WTC11 (cell line): ENCODE results near the gene CLEC2L.

ENCODE experiments used
- CREB1 ChIP-seq: sonication (generic); formaldehyde crosslinking; IDR thresholded peaks from 2 replicates; pipeline ENCODE4 v1.8.0; 2023; ENCODE audit warnings: mild to moderate bottlenecking, missing genetic modification reagents
- JUN ChIP-seq: sonication (generic); formaldehyde crosslinking; IDR thresholded peaks from 2 replicates; pipeline ENCODE4 v1.8.0; 2023; ENCODE audit warnings: mild to moderate bottlenecking, missing genetic modification reagents
- NFATC4 ChIP-seq: fragments of 250-450 bp; sonication (Bioruptor Pico); IDR thresholded peaks from 2 replicates; pipeline ENCODE4 v1.9.0; 2021; ENCODE audit warnings: mild to moderate bottlenecking
- NR2C2 ChIP-seq: sonication (generic); formaldehyde crosslinking; IDR thresholded peaks from 2 replicates; pipeline ENCODE4 v1.8.0; 2022; ENCODE audit warnings: mild to moderate bottlenecking, missing genetic modification reagents
- NR3C1 ChIP-seq: sonication (generic); formaldehyde crosslinking; conservative IDR thresholded peaks from 2 replicates; pipeline ENCODE4 v1.8.1; 2023; ENCODE audit warnings: low read depth, mild to moderate bottlenecking, missing genetic modification reagents
- SMAD3 ChIP-seq: sonication (generic); formaldehyde crosslinking; IDR thresholded peaks from 2 replicates; pipeline ENCODE4 v1.8.0; 2022; ENCODE audit warnings: missing genetic modification reagents, mild to moderate bottlenecking, borderline replicate concordance
- TEAD4 ChIP-seq: sonication (generic); formaldehyde crosslinking; IDR thresholded peaks from 2 replicates; pipeline ENCODE4 v1.8.0; 2022; ENCODE audit warnings: mild to moderate bottlenecking, missing genetic modification reagents
- ZBTB21 ChIP-seq: sonication (generic); formaldehyde crosslinking; IDR thresholded peaks from 2 replicates; pipeline ENCODE4 v1.8.1; 2023; ENCODE audit warnings: mild to moderate bottlenecking, missing genetic modification reagents, borderline replicate concordance
- TF ChIP-seq, protein P1 (sequence below): sonication (generic); formaldehyde crosslinking; IDR thresholded peaks from 2 replicates; pipeline ENCODE4 v1.8.1; 2023; ENCODE audit warnings: mild to moderate bottlenecking, missing genetic modification reagents
- TF ChIP-seq, protein P2 (sequence below): fragments of 250-450 bp; sonication (Bioruptor Pico); IDR thresholded peaks from 2 replicates; pipeline ENCODE4 v1.9.0; 2021; ENCODE audit warnings: mild to moderate bottlenecking
- TF ChIP-seq, protein P3 (sequence below): fragments of 200-600 bp; IDR thresholded peaks from 2 replicates; pipeline ENCODE4 v1.8.0; 2022; ENCODE audit warnings: antibody characterized with exemption
- TF ChIP-seq, protein P4 (sequence below): sonication (generic); formaldehyde crosslinking; conservative IDR thresholded peaks from 2 replicates; pipeline ENCODE4 v1.8.1; 2022; ENCODE audit warnings: mild to moderate bottlenecking, missing genetic modification reagents
- TF ChIP-seq, protein P5 (sequence below): sonication (generic); formaldehyde crosslinking; IDR thresholded peaks from 2 replicates; pipeline ENCODE4 v1.8.0; 2022; ENCODE audit warnings: mild to moderate bottlenecking, missing genetic modification reagents
- TF ChIP-seq, protein P6 (sequence below): sonication (generic); formaldehyde crosslinking; IDR thresholded peaks from 2 replicates; pipeline ENCODE4 v1.8.1; 2023; ENCODE audit warnings: mild to moderate bottlenecking, missing genetic modification reagents, moderate library complexity

DNA sequence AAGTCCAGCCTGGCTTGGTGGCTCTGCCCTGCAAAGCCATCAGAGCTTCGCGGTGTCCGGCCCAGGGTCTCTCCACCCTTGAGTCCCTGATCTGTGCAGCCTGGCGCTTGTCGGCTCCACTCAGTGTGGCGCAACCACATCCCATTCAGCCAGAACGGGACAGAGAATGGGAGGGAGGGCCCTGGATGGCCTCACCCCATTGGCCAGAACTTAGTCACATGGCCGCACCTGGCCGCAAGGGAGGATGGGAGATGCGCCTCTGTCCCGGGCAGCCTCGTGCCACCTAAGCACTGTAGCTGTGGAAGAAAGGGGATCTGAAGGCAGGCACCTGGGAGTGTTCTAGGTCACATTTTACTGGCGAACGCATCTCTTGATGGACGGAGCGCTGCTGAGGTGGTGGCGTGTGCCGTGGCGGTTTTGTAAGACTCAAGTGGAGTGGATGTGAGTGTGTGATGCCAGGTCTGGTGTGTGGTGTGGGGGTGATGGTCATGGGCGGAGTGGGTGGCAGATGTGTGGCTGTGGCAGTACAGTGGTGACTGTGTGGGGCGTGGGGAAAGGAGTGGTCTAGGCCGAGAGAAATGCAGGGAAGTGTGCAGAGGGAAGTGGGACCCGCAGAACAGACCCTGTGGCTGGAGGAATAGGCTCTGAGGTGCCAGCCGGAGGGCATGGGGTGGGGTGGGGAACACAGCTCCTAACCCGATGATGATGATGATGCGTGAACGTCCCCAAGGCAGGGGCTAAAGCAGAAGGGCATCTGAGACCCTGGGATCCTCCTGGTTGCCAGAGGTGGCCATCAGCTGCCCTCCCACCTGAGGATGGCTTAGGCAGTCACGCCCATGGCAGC, 19.0 kb downstream of the CLEC2L start:
- TF ChIP-seq, protein P1, sequence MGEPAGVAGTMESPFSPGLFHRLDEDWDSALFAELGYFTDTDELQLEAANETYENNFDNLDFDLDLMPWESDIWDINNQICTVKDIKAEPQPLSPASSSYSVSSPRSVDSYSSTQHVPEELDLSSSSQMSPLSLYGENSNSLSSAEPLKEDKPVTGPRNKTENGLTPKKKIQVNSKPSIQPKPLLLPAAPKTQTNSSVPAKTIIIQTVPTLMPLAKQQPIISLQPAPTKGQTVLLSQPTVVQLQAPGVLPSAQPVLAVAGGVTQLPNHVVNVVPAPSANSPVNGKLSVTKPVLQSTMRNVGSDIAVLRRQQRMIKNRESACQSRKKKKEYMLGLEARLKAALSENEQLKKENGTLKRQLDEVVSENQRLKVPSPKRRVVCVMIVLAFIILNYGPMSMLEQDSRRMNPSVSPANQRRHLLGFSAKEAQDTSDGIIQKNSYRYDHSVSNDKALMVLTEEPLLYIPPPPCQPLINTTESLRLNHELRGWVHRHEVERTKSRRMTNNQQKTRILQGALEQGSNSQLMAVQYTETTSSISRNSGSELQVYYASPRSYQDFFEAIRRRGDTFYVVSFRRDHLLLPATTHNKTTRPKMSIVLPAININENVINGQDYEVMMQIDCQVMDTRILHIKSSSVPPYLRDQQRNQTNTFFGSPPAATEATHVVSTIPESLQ: no peak
- TF ChIP-seq, protein P2, sequence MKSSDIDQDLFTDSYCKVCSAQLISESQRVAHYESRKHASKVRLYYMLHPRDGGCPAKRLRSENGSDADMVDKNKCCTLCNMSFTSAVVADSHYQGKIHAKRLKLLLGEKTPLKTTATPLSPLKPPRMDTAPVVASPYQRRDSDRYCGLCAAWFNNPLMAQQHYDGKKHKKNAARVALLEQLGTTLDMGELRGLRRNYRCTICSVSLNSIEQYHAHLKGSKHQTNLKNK: no peak
- TF ChIP-seq, protein P3, sequence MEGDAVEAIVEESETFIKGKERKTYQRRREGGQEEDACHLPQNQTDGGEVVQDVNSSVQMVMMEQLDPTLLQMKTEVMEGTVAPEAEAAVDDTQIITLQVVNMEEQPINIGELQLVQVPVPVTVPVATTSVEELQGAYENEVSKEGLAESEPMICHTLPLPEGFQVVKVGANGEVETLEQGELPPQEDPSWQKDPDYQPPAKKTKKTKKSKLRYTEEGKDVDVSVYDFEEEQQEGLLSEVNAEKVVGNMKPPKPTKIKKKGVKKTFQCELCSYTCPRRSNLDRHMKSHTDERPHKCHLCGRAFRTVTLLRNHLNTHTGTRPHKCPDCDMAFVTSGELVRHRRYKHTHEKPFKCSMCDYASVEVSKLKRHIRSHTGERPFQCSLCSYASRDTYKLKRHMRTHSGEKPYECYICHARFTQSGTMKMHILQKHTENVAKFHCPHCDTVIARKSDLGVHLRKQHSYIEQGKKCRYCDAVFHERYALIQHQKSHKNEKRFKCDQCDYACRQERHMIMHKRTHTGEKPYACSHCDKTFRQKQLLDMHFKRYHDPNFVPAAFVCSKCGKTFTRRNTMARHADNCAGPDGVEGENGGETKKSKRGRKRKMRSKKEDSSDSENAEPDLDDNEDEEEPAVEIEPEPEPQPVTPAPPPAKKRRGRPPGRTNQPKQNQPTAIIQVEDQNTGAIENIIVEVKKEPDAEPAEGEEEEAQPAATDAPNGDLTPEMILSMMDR: no peak
- TF ChIP-seq SMAD3 (CRISPR knock-in tag) (no peak), NR3C1 (CRISPR knock-in tag) (no peak), JUN (CRISPR knock-in tag) (no peak), TEAD4 (CRISPR knock-in tag) (no peak), ZBTB21 (no peak), NFATC4 (CRISPR knock-in tag) (no peak), CREB1 (no peak), NR2C2 (CRISPR knock-in tag) (no peak)
- TF ChIP-seq, protein P4, sequence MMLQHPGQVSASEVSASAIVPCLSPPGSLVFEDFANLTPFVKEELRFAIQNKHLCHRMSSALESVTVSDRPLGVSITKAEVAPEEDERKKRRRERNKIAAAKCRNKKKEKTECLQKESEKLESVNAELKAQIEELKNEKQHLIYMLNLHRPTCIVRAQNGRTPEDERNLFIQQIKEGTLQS: no peak
- TF ChIP-seq, protein P5, sequence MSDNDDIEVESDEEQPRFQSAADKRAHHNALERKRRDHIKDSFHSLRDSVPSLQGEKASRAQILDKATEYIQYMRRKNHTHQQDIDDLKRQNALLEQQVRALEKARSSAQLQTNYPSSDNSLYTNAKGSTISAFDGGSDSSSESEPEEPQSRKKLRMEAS (CRISPR knock-in tag): no peak
- TF ChIP-seq, protein P6, sequence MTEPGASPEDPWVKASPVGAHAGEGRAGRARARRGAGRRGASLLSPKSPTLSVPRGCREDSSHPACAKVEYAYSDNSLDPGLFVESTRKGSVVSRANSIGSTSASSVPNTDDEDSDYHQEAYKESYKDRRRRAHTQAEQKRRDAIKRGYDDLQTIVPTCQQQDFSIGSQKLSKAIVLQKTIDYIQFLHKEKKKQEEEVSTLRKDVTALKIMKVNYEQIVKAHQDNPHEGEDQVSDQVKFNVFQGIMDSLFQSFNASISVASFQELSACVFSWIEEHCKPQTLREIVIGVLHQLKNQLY (CRISPR knock-in tag): no peak
